ENCODE results near the gene EED.

The EED gene

DNA sequence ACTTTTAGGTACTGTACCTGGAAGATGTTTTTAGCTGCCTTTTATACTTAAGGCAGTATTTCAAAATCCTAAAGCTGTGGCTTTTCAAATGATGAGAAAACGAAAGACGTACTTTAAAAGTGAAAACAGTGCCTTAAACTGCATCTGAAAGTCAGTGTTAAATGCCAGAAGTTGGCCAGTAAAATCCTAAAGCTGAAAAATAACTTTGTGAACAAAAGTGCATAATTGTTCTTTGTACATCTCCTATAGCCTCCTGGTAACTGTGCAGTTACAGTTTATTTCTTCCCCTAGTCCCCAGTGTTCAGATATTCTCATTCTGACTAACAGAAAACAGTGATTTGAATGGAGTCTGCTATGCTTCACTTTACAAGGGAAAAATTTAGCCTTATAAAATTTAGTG, 6.8 kb downstream of the EED start:
- H3K27ac Mint-ChIP-seq = no peak overlapping the region
- H3K4me1 Mint-ChIP-seq (ENCODE audit: low read depth) = peaks cover 47% of the 10 kb centered on the region
- peak overlapping the region; percentile 46 for H3K4me3 Mint-ChIP-seq
- H3K9me3 Mint-ChIP-seq = no peaks in the 10 kb centered on the region
- no peaks in the 10 kb centered on the region for H3K27me3 Mint-ChIP-seq (ENCODE audit: low read depth)
- peaks cover 11% of the 10 kb centered on the region for H3K36me3 Mint-ChIP-seq (ENCODE audit: low read depth)

DNA sequence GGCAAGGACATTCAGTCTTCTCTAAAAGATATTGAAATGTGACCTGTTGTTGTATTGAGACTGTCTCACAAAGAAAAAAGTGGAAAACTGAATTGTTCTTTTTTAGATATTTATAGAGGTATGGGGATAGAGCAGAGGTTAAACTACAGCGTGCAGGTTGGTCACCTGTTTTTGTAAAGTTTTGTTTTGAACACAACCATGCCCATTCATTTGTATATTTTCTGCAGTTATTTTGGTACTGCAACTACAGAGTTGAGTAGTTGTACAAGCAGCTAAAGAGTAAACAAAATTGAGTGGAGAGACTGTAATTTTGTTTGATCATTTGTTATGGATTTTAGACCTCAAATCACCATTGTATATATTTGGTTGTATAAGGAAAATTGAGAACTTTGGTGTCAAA, 11.3 kb downstream of the EED start:
- Mint-ChIP-seq H3K4me3 (no peak overlapping the region), H3K27me3 (ENCODE audit: low read depth) (no peaks in the 10 kb centered on the region), H3K9me3 (no peaks in the 10 kb centered on the region), H3K36me3 (ENCODE audit: low read depth) (peaks cover 37% of the 10 kb centered on the region), H3K27ac (no peak overlapping the region), H3K4me1 (ENCODE audit: low read depth) (peaks cover 22% of the 10 kb centered on the region)

DNA sequence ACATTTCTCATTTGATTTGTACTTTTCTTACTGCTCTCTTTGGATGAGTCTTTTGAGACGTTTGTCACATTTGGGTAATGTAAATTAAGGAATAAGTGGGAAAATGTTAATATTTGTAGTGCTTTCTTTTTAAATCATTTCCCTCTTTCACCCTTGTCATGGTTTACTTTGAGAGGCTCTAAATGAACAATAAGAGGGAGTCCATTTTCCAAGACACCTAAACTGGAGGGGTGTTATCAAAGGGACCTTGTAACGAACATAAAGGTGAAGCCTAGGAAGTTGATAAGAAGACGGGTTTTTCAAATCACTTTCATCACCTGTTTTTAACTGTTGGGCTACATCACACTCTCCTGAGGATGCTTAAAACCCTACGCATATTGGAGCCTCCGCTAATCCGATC, 12.1 kb downstream of the EED start:
- peak overlapping the region; percentile 67 for H3K27ac Mint-ChIP-seq
- peaks cover 37% of the 10 kb centered on the region for H3K36me3 Mint-ChIP-seq (ENCODE audit: low read depth)
- H3K9me3 Mint-ChIP-seq = no peaks in the 10 kb centered on the region
- no peaks in the 10 kb centered on the region for H3K27me3 Mint-ChIP-seq (ENCODE audit: low read depth)
- peaks cover 17% of the 10 kb centered on the region for H3K4me1 Mint-ChIP-seq (ENCODE audit: low read depth)
- H3K4me3 Mint-ChIP-seq = no peak overlapping the region

DNA sequence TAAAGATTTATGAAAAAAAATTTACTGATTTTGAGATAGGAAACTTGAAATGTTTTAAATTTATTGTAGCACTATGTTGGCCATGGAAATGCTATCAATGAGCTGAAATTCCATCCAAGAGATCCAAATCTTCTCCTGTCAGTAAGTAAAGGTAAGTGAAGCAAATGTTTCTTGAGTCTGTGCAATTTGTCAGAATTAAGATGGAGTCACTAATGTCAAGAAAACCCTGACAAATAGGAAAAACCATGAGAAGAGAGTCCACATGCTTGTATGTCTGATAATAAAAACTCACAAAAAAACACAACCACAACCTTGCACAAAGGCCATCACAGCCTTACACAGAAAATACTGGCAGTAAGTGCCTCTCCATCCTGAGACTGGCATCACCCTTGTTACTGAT, 12.9 kb downstream of the EED start:
- Mint-ChIP-seq H3K9me3 (no peaks in the 10 kb centered on the region), H3K27ac (no peak overlapping the region), H3K36me3 (ENCODE audit: low read depth) (peaks cover 34% of the 10 kb centered on the region), H3K4me1 (ENCODE audit: low read depth) (peaks cover 11% of the 10 kb centered on the region), H3K27me3 (ENCODE audit: low read depth) (no peaks in the 10 kb centered on the region), H3K4me3 (no peak overlapping the region)

DNA sequence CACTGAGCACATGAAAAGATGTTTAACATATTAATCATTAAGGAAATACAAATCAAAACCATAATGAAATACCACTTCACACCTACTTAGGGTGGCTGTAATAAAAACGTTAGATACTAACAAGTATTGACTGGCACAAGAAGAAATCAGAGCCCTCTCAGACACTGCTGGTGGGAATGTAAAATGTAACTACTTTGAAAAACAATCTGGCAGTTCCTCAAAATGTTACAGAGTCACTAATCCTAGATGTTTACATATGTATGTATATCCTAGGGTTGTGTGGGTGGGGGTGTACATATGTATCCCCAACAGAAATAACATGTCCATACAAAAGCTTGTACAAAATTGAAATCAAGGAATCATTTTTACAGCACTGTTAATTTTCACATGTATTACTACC, 15.2 kb downstream of the EED start:
- Mint-ChIP-seq H3K36me3 (ENCODE audit: low read depth) (peaks cover 47% of the 10 kb centered on the region), H3K27me3 (ENCODE audit: low read depth) (no peaks in the 10 kb centered on the region), H3K4me1 (ENCODE audit: low read depth) (peaks cover 9% of the 10 kb centered on the region), H3K27ac (no peak overlapping the region), H3K4me3 (no peak overlapping the region), H3K9me3 (no peaks in the 10 kb centered on the region)

DNA sequence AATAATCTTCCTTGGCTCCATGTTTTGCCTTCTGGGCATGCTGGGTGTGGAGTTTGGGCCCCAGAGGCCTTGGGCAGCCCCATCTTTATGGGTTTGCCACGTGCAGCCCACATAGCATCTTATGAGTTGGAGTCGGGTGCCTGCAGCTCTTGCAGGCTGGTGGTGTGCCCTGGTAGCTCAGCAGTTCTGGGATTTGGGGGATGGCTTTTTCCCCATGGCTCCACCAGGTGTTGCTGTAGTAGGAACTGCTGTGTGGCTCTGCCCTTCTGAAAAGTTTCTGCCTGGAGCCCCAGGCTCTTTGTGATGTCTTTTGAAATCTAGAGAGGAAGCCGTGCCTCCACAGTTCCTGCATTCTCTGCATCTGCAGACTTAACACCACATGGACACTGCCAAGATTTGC, 16.8 kb downstream of the EED start:
- H3K36me3 Mint-ChIP-seq (ENCODE audit: low read depth) = peaks cover 51% of the 10 kb centered on the region
- no peaks in the 10 kb centered on the region for H3K9me3 Mint-ChIP-seq

DNA sequence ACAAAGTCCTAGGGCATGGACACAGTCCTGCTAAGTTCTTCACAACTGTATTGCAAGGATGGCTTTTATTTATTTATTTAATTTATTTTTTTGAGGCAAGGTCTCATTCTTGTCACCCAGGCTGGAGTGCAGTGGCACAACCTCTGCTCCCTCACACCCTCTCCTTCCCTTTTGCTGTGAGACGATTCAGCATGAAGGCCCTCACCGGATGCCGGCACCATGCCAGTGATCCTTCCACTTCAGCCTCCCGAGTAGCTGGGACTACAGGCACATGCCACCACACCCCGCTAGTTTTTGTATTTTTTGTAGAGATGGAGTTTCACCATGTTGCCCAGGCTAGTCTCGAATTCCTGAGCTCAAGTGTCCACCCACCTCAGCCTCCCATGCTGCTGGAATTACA, 17.8 kb downstream of the EED start:
- Mint-ChIP-seq H3K27ac (no peak overlapping the region), H3K36me3 (ENCODE audit: low read depth) (peaks cover 44% of the 10 kb centered on the region), H3K27me3 (ENCODE audit: low read depth) (no peaks in the 10 kb centered on the region), H3K4me3 (no peak overlapping the region), H3K9me3 (no peaks in the 10 kb centered on the region), H3K4me1 (ENCODE audit: low read depth) (peaks cover 5% of the 10 kb centered on the region)

More for the DNA sequence above, 16.8 kb downstream of the EED start:
- no peaks in the 10 kb centered on the region for H3K27me3 Mint-ChIP-seq (ENCODE audit: low read depth)
- H3K4me1 Mint-ChIP-seq (ENCODE audit: low read depth) = peaks cover 7% of the 10 kb centered on the region
- H3K4me3 Mint-ChIP-seq = no peak overlapping the region
- H3K27ac Mint-ChIP-seq = no peak overlapping the region

DNA sequence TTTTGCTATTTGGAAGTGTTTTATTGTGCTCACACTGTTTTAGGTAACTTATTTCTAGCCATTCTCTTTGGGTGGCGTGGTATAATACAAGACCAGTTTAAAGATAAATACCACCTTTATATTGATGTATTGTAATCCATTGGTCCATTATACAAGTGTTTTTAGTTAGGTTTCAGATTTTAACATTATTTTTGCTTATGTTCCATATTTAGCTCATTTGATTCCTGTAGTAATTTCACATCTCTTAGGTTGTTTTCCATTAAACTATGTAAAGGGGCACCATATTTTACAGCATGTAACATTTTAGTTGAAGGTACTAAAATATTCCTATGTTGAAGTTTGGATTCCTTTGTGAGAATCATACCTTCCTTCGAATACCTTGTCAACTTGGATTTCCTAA, 20.1 kb downstream of the EED start:
- H3K27ac Mint-ChIP-seq = no peak overlapping the region
- no peaks in the 10 kb centered on the region for H3K9me3 Mint-ChIP-seq
- H3K27me3 Mint-ChIP-seq (ENCODE audit: low read depth) = no peaks in the 10 kb centered on the region
- H3K4me1 Mint-ChIP-seq (ENCODE audit: low read depth) = peaks cover 5% of the 10 kb centered on the region
- no peak overlapping the region for H3K4me3 Mint-ChIP-seq
- H3K36me3 Mint-ChIP-seq (ENCODE audit: low read depth) = peaks cover 50% of the 10 kb centered on the region

DNA sequence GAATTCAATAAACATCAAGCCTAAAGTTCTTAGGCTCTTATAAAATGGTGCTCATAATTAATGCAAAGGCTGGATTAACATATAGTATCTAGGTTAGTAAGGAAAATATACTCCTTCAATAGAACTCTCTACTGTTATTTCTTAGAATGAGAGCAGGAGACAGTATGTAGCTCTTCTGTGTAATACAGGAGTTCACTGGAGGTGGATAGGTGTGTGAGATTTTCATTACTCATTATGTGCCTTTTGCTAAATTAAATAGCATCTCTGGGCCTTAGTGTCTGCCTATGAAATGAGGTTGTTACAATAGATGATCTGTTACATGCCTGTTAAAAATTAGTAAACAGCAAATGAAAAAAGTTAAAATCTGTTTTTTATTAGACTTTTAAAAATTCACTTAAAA, 20.6 kb downstream of the EED start:
- H3K27ac Mint-ChIP-seq = no peak overlapping the region
- peaks cover 3% of the 10 kb centered on the region for H3K9me3 Mint-ChIP-seq
- no peaks in the 10 kb centered on the region for H3K27me3 Mint-ChIP-seq (ENCODE audit: low read depth)
- H3K4me1 Mint-ChIP-seq (ENCODE audit: low read depth) = peaks cover 8% of the 10 kb centered on the region
- H3K4me3 Mint-ChIP-seq = no peak overlapping the region
- peaks cover 50% of the 10 kb centered on the region for H3K36me3 Mint-ChIP-seq (ENCODE audit: low read depth)

DNA sequence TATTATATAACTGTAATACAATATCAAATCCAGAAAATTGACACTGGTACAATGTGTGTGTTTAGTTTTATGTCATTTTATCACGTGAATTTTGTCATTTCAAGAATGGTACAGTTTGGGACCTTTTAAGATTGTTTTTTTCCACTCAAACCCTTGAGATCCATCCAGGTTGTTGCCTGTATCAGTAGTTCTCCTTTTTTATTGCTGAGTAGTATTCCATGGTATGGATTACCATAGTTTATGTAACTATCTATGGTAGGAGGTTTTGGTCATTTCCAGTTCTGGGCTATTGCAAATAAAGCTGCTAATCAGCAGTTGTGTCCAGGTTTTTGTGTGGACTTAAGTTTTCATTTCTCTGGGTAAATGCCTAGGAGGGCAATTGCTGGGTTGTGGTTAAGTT, 25.1 kb downstream of the EED start:
- Mint-ChIP-seq H3K4me1 (ENCODE audit: low read depth) (peaks cover 27% of the 10 kb centered on the region), H3K36me3 (ENCODE audit: low read depth) (peaks cover 61% of the 10 kb centered on the region), H3K4me3 (no peak overlapping the region), H3K9me3 (peaks cover 3% of the 10 kb centered on the region), H3K27me3 (ENCODE audit: low read depth) (no peaks in the 10 kb centered on the region), H3K27ac (no peak overlapping the region)

DNA sequence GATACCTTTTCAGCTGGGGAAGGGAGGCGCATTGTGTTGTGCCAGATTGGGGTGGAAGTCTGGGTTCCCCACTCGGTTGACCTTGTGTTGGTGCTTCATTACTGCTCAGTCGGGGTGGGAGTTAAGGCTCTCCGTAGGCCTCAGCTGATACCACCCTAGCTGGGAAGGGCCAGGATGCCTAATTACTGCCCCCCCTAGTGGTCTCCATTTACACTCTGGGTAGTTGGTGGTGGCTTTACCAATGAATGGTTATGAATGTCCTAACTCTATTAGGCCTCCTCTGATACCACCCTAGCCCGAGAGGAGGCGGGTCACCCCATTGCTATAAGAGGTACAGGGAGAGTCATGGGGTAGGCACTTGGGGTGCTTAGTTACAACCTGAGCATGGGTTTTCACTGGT, 29.9 kb downstream of the EED start:
- H3K36me3 Mint-ChIP-seq (ENCODE audit: low read depth) = peaks cover 72% of the 10 kb centered on the region
- no peak overlapping the region for H3K4me3 Mint-ChIP-seq
- H3K9me3 Mint-ChIP-seq = peaks cover 3% of the 10 kb centered on the region
- peaks cover 42% of the 10 kb centered on the region for H3K4me1 Mint-ChIP-seq (ENCODE audit: low read depth)
- H3K27me3 Mint-ChIP-seq (ENCODE audit: low read depth) = no peaks in the 10 kb centered on the region
- no peak overlapping the region for H3K27ac Mint-ChIP-seq

DNA sequence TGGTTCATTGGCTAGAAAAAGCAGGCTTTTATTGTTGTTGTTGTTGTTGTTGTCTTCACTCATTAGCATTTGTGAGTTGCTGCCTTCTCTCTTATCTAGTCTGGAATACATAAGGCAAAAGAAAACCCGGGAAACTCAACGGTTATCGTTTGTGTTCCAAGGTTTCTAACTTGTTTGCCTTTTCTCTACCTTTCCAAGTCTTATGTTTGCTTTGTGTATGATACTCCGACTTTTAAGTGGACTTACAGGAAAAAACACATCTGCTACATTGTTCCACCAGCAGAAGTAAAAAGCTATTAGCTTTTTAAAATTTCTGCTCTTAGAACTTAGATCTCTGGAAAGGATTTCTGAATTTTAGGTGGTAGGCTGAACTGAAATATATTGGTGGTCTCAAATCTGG, 30.4 kb downstream of the EED start:
- Mint-ChIP-seq H3K4me1 (ENCODE audit: low read depth) (peaks cover 42% of the 10 kb centered on the region), H3K27ac (no peak overlapping the region)

DNA sequence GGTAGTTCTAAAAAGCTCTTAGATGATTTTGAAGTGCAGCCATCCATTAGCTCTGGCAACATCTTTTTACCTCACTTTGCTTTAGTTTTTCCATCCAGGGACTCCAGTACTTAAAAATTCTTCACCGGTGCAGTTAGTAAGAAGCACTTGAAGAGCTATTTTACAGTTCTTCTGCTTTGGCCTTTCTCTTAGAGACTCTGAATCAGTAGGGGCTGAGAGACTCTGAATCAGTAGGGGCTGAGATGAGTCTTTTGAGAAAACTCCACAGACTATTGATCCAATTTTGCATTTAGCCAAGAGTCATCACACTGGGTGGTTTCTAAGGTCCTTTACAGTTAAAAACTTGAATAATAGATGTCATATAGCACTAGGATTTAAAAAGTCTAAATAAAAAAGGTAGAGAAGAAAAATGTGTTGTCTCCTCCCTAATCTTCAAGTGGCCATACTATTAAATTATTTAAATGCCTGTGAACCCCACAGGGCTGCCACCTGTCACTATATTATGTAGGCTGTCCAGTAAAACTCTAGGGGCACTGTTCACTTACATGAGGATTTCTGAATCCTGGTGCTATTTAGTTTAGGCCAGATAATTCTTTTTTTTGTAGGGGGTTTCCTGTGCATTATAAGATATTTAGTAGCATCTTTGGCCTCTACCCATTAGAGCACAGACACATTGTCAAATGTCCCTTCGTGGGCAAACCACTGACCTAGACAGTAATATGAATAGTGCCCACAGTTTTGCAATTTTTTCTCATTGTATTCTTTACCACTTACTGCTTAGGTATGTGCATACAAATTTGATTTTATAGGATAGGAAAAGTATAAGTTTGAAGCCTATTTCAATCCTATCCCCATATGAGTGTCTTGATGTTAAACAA, 31.2 kb downstream of the EED start:
- H3K36me3 Mint-ChIP-seq (ENCODE audit: low read depth) = peaks cover 70% of the 10 kb centered on the region
- peaks cover 40% of the 10 kb centered on the region for H3K4me1 Mint-ChIP-seq (ENCODE audit: low read depth)
- no peak overlapping the region for H3K4me3 Mint-ChIP-seq
- H3K27ac Mint-ChIP-seq = no peak overlapping the region
- no peaks in the 10 kb centered on the region for H3K9me3 Mint-ChIP-seq
- no peaks in the 10 kb centered on the region for H3K27me3 Mint-ChIP-seq (ENCODE audit: low read depth)

More for the DNA sequence above, 30.4 kb downstream of the EED start:
- H3K4me3 Mint-ChIP-seq = no peak overlapping the region
- no peaks in the 10 kb centered on the region for H3K27me3 Mint-ChIP-seq (ENCODE audit: low read depth)
- peaks cover 2% of the 10 kb centered on the region for H3K9me3 Mint-ChIP-seq
- H3K36me3 Mint-ChIP-seq (ENCODE audit: low read depth) = peaks cover 71% of the 10 kb centered on the region

DNA sequence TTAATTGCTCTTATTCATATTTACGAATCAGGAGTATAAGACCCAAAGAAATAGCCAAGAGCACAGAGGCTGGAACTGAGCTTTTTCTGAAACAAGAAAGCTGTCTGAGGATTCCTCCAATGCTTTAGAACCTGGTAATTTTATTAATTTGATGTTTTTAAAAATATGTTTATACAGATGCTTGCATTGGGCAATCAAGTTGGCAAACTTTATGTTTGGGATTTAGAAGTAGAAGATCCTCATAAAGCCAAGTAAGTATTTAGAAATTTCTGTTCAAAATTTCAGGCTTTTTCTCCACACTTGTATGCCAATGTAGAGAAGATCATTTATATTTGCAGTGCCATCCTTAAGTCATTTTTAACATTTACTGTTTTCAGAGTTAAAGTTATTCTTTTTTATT, 33.2 kb downstream of the EED start:
- H3K9me3 Mint-ChIP-seq = no peaks in the 10 kb centered on the region
- peaks cover 68% of the 10 kb centered on the region for H3K36me3 Mint-ChIP-seq (ENCODE audit: low read depth)
- no peak overlapping the region for H3K4me3 Mint-ChIP-seq
- no peaks in the 10 kb centered on the region for H3K27me3 Mint-ChIP-seq (ENCODE audit: low read depth)
- peaks cover 46% of the 10 kb centered on the region for H3K4me1 Mint-ChIP-seq (ENCODE audit: low read depth)
- no peak overlapping the region for H3K27ac Mint-ChIP-seq

DNA sequence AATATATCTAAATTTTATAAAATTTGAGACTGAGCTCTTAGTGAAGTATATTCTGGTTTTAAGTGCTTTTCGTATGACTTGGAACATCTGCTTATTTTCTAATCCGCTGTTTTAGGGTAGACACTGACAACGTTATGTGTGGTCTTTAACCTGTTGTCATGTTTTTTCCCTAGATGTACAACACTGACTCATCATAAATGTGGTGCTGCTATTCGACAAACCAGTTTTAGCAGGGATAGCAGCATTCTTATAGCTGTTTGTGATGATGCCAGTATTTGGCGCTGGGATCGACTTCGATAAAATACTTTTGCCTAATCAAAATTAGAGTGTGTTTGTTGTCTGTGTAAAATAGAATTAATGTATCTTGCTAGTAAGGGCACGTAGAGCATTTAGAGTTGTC, 33.7 kb downstream of the EED start:
- Mint-ChIP-seq H3K27ac (no peak overlapping the region), H3K9me3 (no peaks in the 10 kb centered on the region), H3K27me3 (ENCODE audit: low read depth) (no peaks in the 10 kb centered on the region), H3K4me1 (ENCODE audit: low read depth) (peaks cover 47% of the 10 kb centered on the region), H3K36me3 (ENCODE audit: low read depth) (peaks cover 66% of the 10 kb centered on the region), H3K4me3 (no peak overlapping the region)

Measured in T-helper 1 cell treated with Interleukin-12 subunit alpha and Interleukin-12 subunit beta and Interleukin-4 antibody, amounts not matched to agents 30 μg/mL and 1 μg/mL, for 36 hours (primary cell).